Stimulated activated memory B cell treated with anti-CD40 and anti-IgM and Interleukin-4, amounts not matched to agents 10 μg/mL and 1 μg/mL and 100 μg/mL, for 72 hours (primary cell): ENCODE results near the gene CD46.
"Not testable (repeated sequence)": the region's sequence is repeated elsewhere in the genome, so short reads cannot be mapped to it uniquely, and the experiment has no call there.

ENCODE experiments used
- ATAC-seq: fragments of 150-1000 bp; cut with Tn5 transposase; 2 replicates; pipeline ENCODE4 v1.10.0; 2021
- H3K27ac Mint-ChIP-seq: one replicate; pipeline ENCODE4 v1.8.0; 2022; ENCODE audit warnings: mild to moderate bottlenecking, mixed read lengths
- H3K27me3 Mint-ChIP-seq: one replicate; pipeline ENCODE4 v1.8.0; 2022; ENCODE audit warnings: mixed read lengths
- H3K36me3 Mint-ChIP-seq: one replicate; pipeline ENCODE4 v1.8.0; 2022; ENCODE audit warnings: mixed read lengths
- H3K4me1 Mint-ChIP-seq: one replicate; pipeline ENCODE4 v1.8.0; 2022; ENCODE audit warnings: mixed read lengths
- H3K4me3 Mint-ChIP-seq: one replicate; pipeline ENCODE4 v1.8.0; 2022; ENCODE audit warnings: mild to moderate bottlenecking, moderate library complexity, mixed read lengths
- H3K9me3 Mint-ChIP-seq: one replicate; pipeline ENCODE4 v1.8.0; 2022; ENCODE audit warnings: mixed read lengths

The CD46 gene

GRCh38 chr1:207745839-207746767 is 5.8 kb upstream of the CD46 start:
- Mint-ChIP-seq H3K9me3 (no peaks in the 10 kb centered on the region), H3K36me3 (no peaks in the 10 kb centered on the region), H3K4me3 (no peak overlapping the region), H3K27me3 (no peaks in the 10 kb centered on the region), H3K27ac (no peak overlapping the region), H3K4me1 (peaks cover 10% of the 10 kb centered on the region)
- no peak for ATAC-seq

- Mint-ChIP-seq H3K27me3 (no peaks in the 10 kb centered on the region), H3K36me3 (no peaks in the 10 kb centered on the region), H3K27ac (no peak overlapping the region), H3K9me3 (no peaks in the 10 kb centered on the region), H3K4me1 (peaks cover 22% of the 10 kb centered on the region), H3K4me3 (no peak overlapping the region)
- no peak for ATAC-seq
These were observed 4.0 kb upstream of the CD46 start for GRCh38 chr1:207747627-207748492.

GRCh38 chr1:207748737-207749528 is 2.9 kb upstream of the CD46 start:
- Mint-ChIP-seq H3K4me3 (no peak overlapping the region), H3K27ac (no peak overlapping the region), H3K4me1 (peaks cover 32% of the 10 kb centered on the region), H3K9me3 (no peaks in the 10 kb centered on the region), H3K36me3 (no peaks in the 10 kb centered on the region), H3K27me3 (no peaks in the 10 kb centered on the region)
- no peak for ATAC-seq

- Mint-ChIP-seq H3K4me3 (peak overlapping the region; percentile 95), H3K27ac (peak overlapping the region; percentile 86), H3K4me1 (peaks cover 49% of the 10 kb centered on the region), H3K9me3 (no peaks in the 10 kb centered on the region), H3K27me3 (no peaks in the 10 kb centered on the region), H3K36me3 (no peaks in the 10 kb centered on the region)
- no peak for ATAC-seq
These were observed 1.1 kb upstream of the CD46 start for GRCh38 chr1:207750631-207751305.

GRCh38 chr1:207751463-207751789 is 428 bp upstream of the CD46 start:
- H3K4me3 Mint-ChIP-seq: peak overlapping the region; percentile 95
- H3K9me3 Mint-ChIP-seq: not testable (repeated sequence)
- H3K27ac Mint-ChIP-seq: peak overlapping the region; percentile 86

GRCh38 chr1:207752456-207752998 is 673 bp downstream of the CD46 start:
- H3K4me3 Mint-ChIP-seq: peak overlapping the region; percentile 95
- H3K4me1 Mint-ChIP-seq: peaks cover 58% of the 10 kb centered on the region
- peak; percentile 77 for ATAC-seq
- no peaks in the 10 kb centered on the region for H3K9me3 Mint-ChIP-seq
- H3K27me3 Mint-ChIP-seq: no peaks in the 10 kb centered on the region
- peak overlapping the region; percentile 86 for H3K27ac Mint-ChIP-seq
- no peaks in the 10 kb centered on the region for H3K36me3 Mint-ChIP-seq

More at GRCh38 chr1:207751463-207751789, 428 bp upstream of the CD46 start:
- ATAC-seq, H3K36me3 Mint-ChIP-seq, H3K27me3 Mint-ChIP-seq: not testable (repeated sequence)
- H3K4me1 Mint-ChIP-seq: peaks cover 55% of the 10 kb centered on the region

- Mint-ChIP-seq H3K4me1 (peaks cover 58% of the 10 kb centered on the region), H3K9me3 (no peaks in the 10 kb centered on the region), H3K4me3 (no peak overlapping the region), H3K27me3 (no peaks in the 10 kb centered on the region), H3K36me3 (peaks cover 8% of the 10 kb centered on the region), H3K27ac (no peak overlapping the region)
- ATAC-seq: no peak
These were observed 1.8 kb downstream of the CD46 start for GRCh38 chr1:207753611-207754010.

GRCh38 chr1:207754011-207754410 is 2.2 kb downstream of the CD46 start:
- Mint-ChIP-seq H3K9me3 (no peaks in the 10 kb centered on the region), H3K4me1 (peaks cover 55% of the 10 kb centered on the region), H3K4me3 (no peak overlapping the region), H3K27me3 (no peaks in the 10 kb centered on the region), H3K36me3 (peaks cover 12% of the 10 kb centered on the region), H3K27ac (no peak overlapping the region)
- no peak for ATAC-seq

GRCh38 chr1:207754974-207755700 is 3.3 kb downstream of the CD46 start:
- no peak overlapping the region for H3K27ac Mint-ChIP-seq
- no peaks in the 10 kb centered on the region for H3K27me3 Mint-ChIP-seq
- no peaks in the 10 kb centered on the region for H3K9me3 Mint-ChIP-seq
- peaks cover 18% of the 10 kb centered on the region for H3K36me3 Mint-ChIP-seq
- peaks cover 51% of the 10 kb centered on the region for H3K4me1 Mint-ChIP-seq
- H3K4me3 Mint-ChIP-seq: no peak overlapping the region
- ATAC-seq: no peak

GRCh38 chr1:207755846-207756693 is 4.2 kb downstream of the CD46 start:
- no peak for ATAC-seq
- Mint-ChIP-seq H3K36me3 (peaks cover 26% of the 10 kb centered on the region), H3K4me1 (peaks cover 48% of the 10 kb centered on the region), H3K9me3 (no peaks in the 10 kb centered on the region), H3K27ac (no peak overlapping the region), H3K4me3 (no peak overlapping the region), H3K27me3 (no peaks in the 10 kb centered on the region)

- no peaks in the 10 kb centered on the region for H3K9me3 Mint-ChIP-seq
- H3K4me1 Mint-ChIP-seq: no peaks in the 10 kb centered on the region
- peaks cover 83% of the 10 kb centered on the region for H3K36me3 Mint-ChIP-seq
- no peaks in the 10 kb centered on the region for H3K27me3 Mint-ChIP-seq
- no peak overlapping the region for H3K4me3 Mint-ChIP-seq
- ATAC-seq: no peak
- no peak overlapping the region for H3K27ac Mint-ChIP-seq
These were observed 10.8 kb downstream of the CD46 start for GRCh38 chr1:207762622-207763021.

- no peaks in the 10 kb centered on the region for H3K9me3 Mint-ChIP-seq
- H3K4me3 Mint-ChIP-seq: no peak overlapping the region
- no peak for ATAC-seq
- H3K36me3 Mint-ChIP-seq: peaks cover 85% of the 10 kb centered on the region
- no peaks in the 10 kb centered on the region for H3K4me1 Mint-ChIP-seq
- no peaks in the 10 kb centered on the region for H3K27me3 Mint-ChIP-seq
- no peak overlapping the region for H3K27ac Mint-ChIP-seq
These were observed 11.2 kb downstream of the CD46 start for GRCh38 chr1:207763091-207763490.

- Mint-ChIP-seq H3K36me3 (peaks cover 85% of the 10 kb centered on the region), H3K27me3 (no peaks in the 10 kb centered on the region), H3K4me1 (no peaks in the 10 kb centered on the region), H3K4me3 (no peak overlapping the region), H3K27ac (no peak overlapping the region), H3K9me3 (no peaks in the 10 kb centered on the region)
- ATAC-seq: no peak
These were observed 12.1 kb downstream of the CD46 start for GRCh38 chr1:207763972-207764371.
